H9 (cell line): ENCODE measurements around the gene GPR62. TPM values are rescaled to one million over a fixed set of nuclear protein-coding genes. Genes with fewer than 3 reads are reported as not detected.

Experiments
- DNase-seq: peaks from one replicate; pipeline ENCODE4 v3.0.0-alpha.2; 2017
- H2AFZ ChIP-seq: one replicate; pipeline ENCODE4 v1.6.1; 2013; ENCODE audit warnings: mild to moderate bottlenecking, low read length, control low read depth, moderate library complexity
- H2AK5ac ChIP-seq: 2 replicates; pipeline ENCODE4 v1.6.1; 2013; ENCODE audit warnings: low read length, control low read depth, mixed read lengths; ENCODE audit not compliant: insufficient read length
- H2BK120ac ChIP-seq: one replicate; pipeline ENCODE4 v1.6.1; 2013; ENCODE audit warnings: low read depth, mild to moderate bottlenecking, low read length, control low read depth, inconsistent platforms; ENCODE audit not compliant: poor library complexity, severe bottlenecking
- H2BK12ac ChIP-seq: 2 replicates; pipeline ENCODE4 v1.6.1; 2013; ENCODE audit warnings: low read length, control low read depth, mixed read lengths, low read depth; ENCODE audit not compliant: insufficient read length
- H2BK15ac ChIP-seq: 2 replicates; pipeline ENCODE4 v1.6.1; 2013; ENCODE audit warnings: low read depth, low read length, control low read depth
- H2BK20ac ChIP-seq: one replicate; pipeline ENCODE4 v1.6.1; 2013; ENCODE audit warnings: low read depth, mild to moderate bottlenecking, low read length, control low read depth, inconsistent platforms; ENCODE audit not compliant: poor library complexity, severe bottlenecking
- H2BK5ac ChIP-seq: 2 replicates; pipeline ENCODE4 v1.6.1; 2013; ENCODE audit warnings: low read length, control low read depth, mixed read lengths; ENCODE audit not compliant: insufficient read length
- H3K14ac ChIP-seq: 2 replicates; pipeline ENCODE4 v1.6.1; 2013; ENCODE audit warnings: low read length, control low read depth; ENCODE audit not compliant: insufficient read depth
- H3K18ac ChIP-seq: 2 replicates; pipeline ENCODE4 v1.6.1; 2013; ENCODE audit warnings: low read depth, mild to moderate bottlenecking, mixed read lengths, low read length, control low read depth; ENCODE audit not compliant: insufficient read length
- H3K23ac ChIP-seq: 2 replicates; pipeline ENCODE4 v1.6.1; 2013; ENCODE audit warnings: low read length, control low read depth, mixed read lengths, low read depth; ENCODE audit not compliant: insufficient read length
- H3K23me2 ChIP-seq: 2 replicates; pipeline ENCODE4 v1.6.1; 2013; ENCODE audit warnings: low read depth, mild to moderate bottlenecking, mixed read lengths, low read length, control low read depth; ENCODE audit not compliant: insufficient read length, poor library complexity, severe bottlenecking
- H3K27ac ChIP-seq: 2 replicates; pipeline ENCODE4 v1.5.1; 2013; ENCODE audit warnings: low read length, control low read depth, mixed read lengths, low read depth; ENCODE audit not compliant: insufficient read length
- H3K27me3 ChIP-seq: 2 replicates; pipeline ENCODE4 v1.6.1; 2013; ENCODE audit warnings: low read length, control low read depth, inconsistent platforms; ENCODE audit not compliant: insufficient read depth
- H3K4ac ChIP-seq: 2 replicates; pipeline ENCODE4 v1.6.1; 2013; ENCODE audit warnings: low read depth, mild to moderate bottlenecking, control low read depth, inconsistent platforms, low read length, moderate library complexity
- H3K4me1 ChIP-seq: 2 replicates; pipeline ENCODE4 v1.6.1; 2013; ENCODE audit warnings: low read length, control low read depth, inconsistent platforms; ENCODE audit not compliant: insufficient read depth
- H3K4me2 ChIP-seq: 2 replicates; pipeline ENCODE4 v1.6.1; 2013; ENCODE audit warnings: low read length, control low read depth, mixed read lengths; ENCODE audit not compliant: insufficient read length, insufficient read depth
- H3K56ac ChIP-seq: 2 replicates; pipeline ENCODE4 v1.6.1; 2013; ENCODE audit warnings: low read depth, mild to moderate bottlenecking, mixed read lengths, low read length, control low read depth; ENCODE audit not compliant: insufficient read length
- H3K79me1 ChIP-seq: 2 replicates; pipeline ENCODE4 v1.6.1; 2013; ENCODE audit warnings: low read depth, mild to moderate bottlenecking, moderate library complexity, low read length, control low read depth, inconsistent platforms; ENCODE audit not compliant: insufficient read depth, poor library complexity, severe bottlenecking
- H3K79me2 ChIP-seq: 2 replicates; pipeline ENCODE4 v1.6.1; 2013; ENCODE audit warnings: low read length, control low read depth, inconsistent platforms; ENCODE audit not compliant: insufficient read depth
- H3K9ac ChIP-seq: 2 replicates; pipeline ENCODE4 v1.6.1; 2013; ENCODE audit warnings: low read length, control low read depth, mixed read lengths; ENCODE audit not compliant: insufficient read length; ENCODE audit errors: extremely low read depth
- H3K9me3 ChIP-seq: one replicate; pipeline ENCODE4 v1.6.1; 2013; ENCODE audit warnings: low read depth, low read length, inconsistent platforms; ENCODE audit not compliant: control insufficient read depth
- H3T11ph ChIP-seq: one replicate; pipeline ENCODE4 v1.6.1; 2013; ENCODE audit warnings: mild to moderate bottlenecking, low read length, control low read depth, inconsistent platforms
- H4K20me1 ChIP-seq: one replicate; pipeline ENCODE4 v1.6.1; 2013; ENCODE audit not compliant: control insufficient read depth, insufficient read length, insufficient read depth
- H4K5ac ChIP-seq: 2 replicates; pipeline ENCODE4 v1.6.1; 2013; ENCODE audit warnings: low read depth, mild to moderate bottlenecking, mixed read lengths, low read length, control low read depth; ENCODE audit not compliant: insufficient read length
- H4K8ac ChIP-seq: replicated peaks from 2 replicates; pipeline ENCODE4 v1.6.1; 2013; ENCODE audit warnings: low read length, control low read depth, mixed read lengths, low read depth; ENCODE audit not compliant: insufficient read length
- H4K91ac ChIP-seq: 2 replicates; pipeline ENCODE4 v1.6.1; 2013; ENCODE audit warnings: low read depth, mild to moderate bottlenecking, moderate library complexity, mixed read lengths, low read length, control low read depth; ENCODE audit not compliant: insufficient read length
- H3K27ac Mint-ChIP-seq, 3 experiments: 2 replicates in 2 of 3; 3 replicates in 1 of 3; pipeline ENCODE4 v1.8.0; 2020 to 2021; ENCODE audit warnings: mixed read lengths in 3 of 3, mild to moderate bottlenecking in 1 of 3, moderate library complexity in 1 of 3
- H3K27me3 Mint-ChIP-seq: 2 replicates; pipeline ENCODE4 v1.8.0; 2021; ENCODE audit warnings: low read depth, mild to moderate bottlenecking, moderate library complexity, mixed read lengths
- H3K36me3 Mint-ChIP-seq, 3 experiments: 2 replicates in 2 of 3; 3 replicates in 1 of 3; pipeline ENCODE4 v1.8.0; 2020 to 2021; ENCODE audit warnings: low read depth in 3 of 3, mixed read lengths in 3 of 3; ENCODE audit not compliant: insufficient read depth in 1 of 3
- H3K4me1 Mint-ChIP-seq, 2 experiments: 2 replicates each; pipeline ENCODE4 v1.8.0; 2020; ENCODE audit warnings: mixed read lengths in 2 of 2
- H3K4me3 Mint-ChIP-seq, 2 experiments: 2 replicates in 1 of 2; 3 replicates in 1 of 2; pipeline ENCODE4 v1.8.0; 2020 to 2021; ENCODE audit warnings: mild to moderate bottlenecking in 2 of 2, mixed read lengths in 2 of 2, moderate library complexity in 1 of 2
- H3K9me3 Mint-ChIP-seq, 2 experiments: 2 replicates in 1 of 2; 3 replicates in 1 of 2; pipeline ENCODE4 v1.8.0; 2020; ENCODE audit warnings: mild to moderate bottlenecking in 2 of 2, mixed read lengths in 2 of 2, moderate library complexity in 1 of 2
- WGBS: extraction: QIAGEN DNeasy Blood & Tissue Kit; methylation state at CpG from one replicate; pipeline ENCODE4 v1.1.7; 2013; ENCODE audit warnings: missing lambda C conversion rate, low lambda C conversion rate, mixed read lengths; ENCODE audit not compliant: insufficient read length; ENCODE audit errors: extremely low coverage; 5-methylcytosine and 5-hydroxymethylcytosine counted together
- total RNA-seq: library from RNA; stranded (reverse); gene quantifications from 2 replicates; pipeline ENCODE4 v1.2.1, GENCODE V29; 2021
- TF ChIP-seq, protein P1 (sequence below): fragments of 200-600 bp; sonication (generic); conservative IDR thresholded peaks from 3 replicates; pipeline ENCODE4 v1.8.0; 2021; ENCODE audit warnings: antibody characterized with exemption, mild to moderate bottlenecking

Gene GPR62
- total RNA-seq, 1 experiment from 2014 or later, result 0.13 TPM

DNA sequence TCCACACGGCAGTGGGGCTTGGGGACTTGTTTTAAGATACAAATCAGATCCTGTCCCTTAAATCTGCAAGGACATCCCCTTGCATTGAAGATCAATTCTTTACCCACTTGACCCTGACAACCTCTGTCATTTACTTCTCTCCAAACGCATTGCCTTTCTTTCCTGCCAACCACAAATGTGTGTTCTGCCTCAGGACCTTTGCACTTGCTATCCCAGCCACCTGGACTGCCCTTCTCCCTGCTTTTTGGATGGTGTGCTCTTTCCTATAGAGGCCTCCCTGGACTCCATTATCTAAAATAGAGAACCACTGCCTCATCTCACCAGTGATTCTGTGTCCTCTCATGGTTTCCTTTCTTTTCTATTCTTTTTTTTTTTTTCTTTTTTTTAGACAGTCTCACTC, 42.0 kb downstream of the GPR62 start:
- peaks cover 7% of the 10 kb centered on the region for H3K4me1 ChIP-seq
- Mint-ChIP-seq H3K27me3 (peaks cover 3% of the 10 kb centered on the region), H3K9me3 (no peaks in the 10 kb centered on the region; a peak in 1 of 5 replicates)

More for the DNA sequence above, 42.0 kb downstream of the GPR62 start:
- peaks cover 35 to 37% (median 36%) of the 10 kb centered on the region in 3 experiments for H3K36me3 Mint-ChIP-seq
- Histone ChIP-seq H4K8ac (no peak overlapping the region), H2AK5ac (no peak overlapping the region), H3K23me2 (peaks cover 11% of the 10 kb centered on the region), H2BK5ac (no peak overlapping the region), H3K79me2 (peaks cover 10% of the 10 kb centered on the region; the same call in 1 of the 2 replicates), H3K4ac (no peak overlapping the region), H3K23ac (no peak overlapping the region), H2BK120ac (no peak overlapping the region), H3K9ac (no peak overlapping the region), H3K18ac (no peak overlapping the region), H3K4me2 (no peak overlapping the region), H3K14ac (no peak overlapping the region), H2AFZ (no peak overlapping the region), H3K27ac (no peak overlapping the region), H2BK12ac (no peak overlapping the region), H4K20me1 (peaks cover 2% of the 10 kb centered on the region), H4K5ac (no peak overlapping the region), H4K91ac (no peak overlapping the region), H3K79me1 (peaks cover 7% of the 10 kb centered on the region), H3K9me3 (no peaks in the 10 kb centered on the region), H3K56ac (no peak overlapping the region), H2BK20ac (no peak overlapping the region), H3K27me3 (no peaks in the 10 kb centered on the region), H2BK15ac (no peak overlapping the region), H3T11ph (no peak overlapping the region)
- no peak overlapping the region for H3K27ac Mint-ChIP-seq
- DNase-seq, result no peak
- WGBS, result no CpG with 5 or more reads among the region's 2 CpGs
- H3K4me1 Mint-ChIP-seq, result peaks cover 23 to 34% of the 10 kb centered on the region in 2 experiments
- H3K4me3 Mint-ChIP-seq, result 0 out of 5 replicates have a peak overlapping the region, but pooled peaks of 1 of the 2 experiments have one; percentile 6
- TF ChIP-seq, protein P1, sequence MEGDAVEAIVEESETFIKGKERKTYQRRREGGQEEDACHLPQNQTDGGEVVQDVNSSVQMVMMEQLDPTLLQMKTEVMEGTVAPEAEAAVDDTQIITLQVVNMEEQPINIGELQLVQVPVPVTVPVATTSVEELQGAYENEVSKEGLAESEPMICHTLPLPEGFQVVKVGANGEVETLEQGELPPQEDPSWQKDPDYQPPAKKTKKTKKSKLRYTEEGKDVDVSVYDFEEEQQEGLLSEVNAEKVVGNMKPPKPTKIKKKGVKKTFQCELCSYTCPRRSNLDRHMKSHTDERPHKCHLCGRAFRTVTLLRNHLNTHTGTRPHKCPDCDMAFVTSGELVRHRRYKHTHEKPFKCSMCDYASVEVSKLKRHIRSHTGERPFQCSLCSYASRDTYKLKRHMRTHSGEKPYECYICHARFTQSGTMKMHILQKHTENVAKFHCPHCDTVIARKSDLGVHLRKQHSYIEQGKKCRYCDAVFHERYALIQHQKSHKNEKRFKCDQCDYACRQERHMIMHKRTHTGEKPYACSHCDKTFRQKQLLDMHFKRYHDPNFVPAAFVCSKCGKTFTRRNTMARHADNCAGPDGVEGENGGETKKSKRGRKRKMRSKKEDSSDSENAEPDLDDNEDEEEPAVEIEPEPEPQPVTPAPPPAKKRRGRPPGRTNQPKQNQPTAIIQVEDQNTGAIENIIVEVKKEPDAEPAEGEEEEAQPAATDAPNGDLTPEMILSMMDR, result no peak
